ENCODE measurements around the gene RAB11FIP4.

RAB11FIP4 gene

GRCh38 chr17:31564883-31565301, 173.4 kb downstream of the RAB11FIP4 start:
- DNase-seq (ENCODE audit: low read depth in 3 of 3, low spot score in 1 of 3), result no peak

- DNase-seq (ENCODE audit: low read depth in 3 of 3, low spot score in 1 of 3), result no peak
Observed at GRCh38 chr17:31565652-31566051, 174.2 kb downstream of the RAB11FIP4 start.

- DNase-seq (ENCODE audit: low read depth in 3 of 3, low spot score in 1 of 3), result no peak
Observed at GRCh38 chr17:31566247-31566991, 174.9 kb downstream of the RAB11FIP4 start.

- no peak for DNase-seq (ENCODE audit: low read depth in 3 of 3, low spot score in 1 of 3)
Observed at GRCh38 chr17:31566992-31567373, 175.5 kb downstream of the RAB11FIP4 start.

GRCh38 chr17:31568121-31568520, 176.6 kb downstream of the RAB11FIP4 start:
- no peak for DNase-seq (ENCODE audit: low read depth in 3 of 3, low spot score in 1 of 3)

GRCh38 chr17:31568539-31568938, 177.1 kb downstream of the RAB11FIP4 start:
- DNase-seq (ENCODE audit: low read depth in 3 of 3, low spot score in 1 of 3), result no peak

GRCh38 chr17:31570231-31570630, 178.8 kb downstream of the RAB11FIP4 start:
- no peak for DNase-seq (ENCODE audit: low read depth in 3 of 3, low spot score in 1 of 3)

- DNase-seq (ENCODE audit: low read depth in 3 of 3, low spot score in 1 of 3), result no peak
Observed at GRCh38 chr17:31570951-31571892, 179.7 kb downstream of the RAB11FIP4 start.

- no peak for DNase-seq (ENCODE audit: low read depth in 3 of 3, low spot score in 1 of 3)
Observed at GRCh38 chr17:31572341-31572740, 180.9 kb downstream of the RAB11FIP4 start.

GRCh38 chr17:31573047-31573446, 181.6 kb downstream of the RAB11FIP4 start:
- no peak for DNase-seq (ENCODE audit: low read depth in 3 of 3, low spot score in 1 of 3)

GRCh38 chr17:31573861-31574260, 182.4 kb downstream of the RAB11FIP4 start:
- DNase-seq (ENCODE audit: low read depth in 3 of 3, low spot score in 1 of 3), result no peak

- DNase-seq (ENCODE audit: low read depth in 3 of 3, low spot score in 1 of 3), result no peak
Observed at GRCh38 chr17:31574458-31574857, 183.0 kb downstream of the RAB11FIP4 start.

- no peak for DNase-seq (ENCODE audit: low read depth in 3 of 3, low spot score in 1 of 3)
Observed at GRCh38 chr17:31575043-31575442, 183.6 kb downstream of the RAB11FIP4 start.

GRCh38 chr17:31579265-31579664, 187.8 kb downstream of the RAB11FIP4 start:
- DNase-seq (ENCODE audit: low read depth in 3 of 3, low spot score in 1 of 3), result no peak

- no peak for DNase-seq (ENCODE audit: low read depth in 3 of 3, low spot score in 1 of 3)
Observed at GRCh38 chr17:31580316-31580705, 188.8 kb downstream of the RAB11FIP4 start.

- DNase-seq (ENCODE audit: low read depth in 3 of 3, low spot score in 1 of 3), result no peak
Observed at GRCh38 chr17:31580706-31581490, 189.4 kb downstream of the RAB11FIP4 start.

- no peak for DNase-seq (ENCODE audit: low read depth in 3 of 3, low spot score in 1 of 3)
Observed at GRCh38 chr17:31581491-31581890, 190.0 kb downstream of the RAB11FIP4 start.

GRCh38 chr17:31582151-31582907, 190.9 kb downstream of the RAB11FIP4 start:
- DNase-seq (ENCODE audit: low read depth in 3 of 3, low spot score in 1 of 3), result no peak

GRCh38 chr17:31583772-31584356, 192.4 kb downstream of the RAB11FIP4 start:
- no peak for DNase-seq (ENCODE audit: low read depth in 3 of 3, low spot score in 1 of 3)

Measured in stimulated activated CD4-positive, alpha-beta T cell treated with anti-CD3 and anti-CD28 coated beads, TNF-alpha, amount 100 ng/mL, for 1 hour (primary cell).